A549 (cell line): ENCODE measurements around the gene PBX3.

Experiments used
- CTCF ChIP-seq: fragments of >200 bp; sonication (Bioruptor Twin); formaldehyde crosslinking; IDR thresholded peaks from 3 replicates; pipeline ENCODE4 v1.5.1; 2016
- RFX5 ChIP-seq: fragments of 450-650 bp; IDR thresholded peaks from 2 replicates; pipeline ENCODE4 v1.7.1; 2014; ENCODE audit warnings: antibody characterized with exemption, mild to moderate bottlenecking, moderate library complexity

GRCh38 chr9:125989090-125989501 is 241.9 kb downstream of the PBX3 start:
- TF ChIP-seq RFX5, result no peak
- no peak for TF ChIP-seq CTCF
